ENCODE data around the gene TNK2. TPM values are rescaled to one million over a fixed set of nuclear protein-coding genes. Genes with fewer than 3 reads are reported as not detected.
A peak's percentile ranks its signal among the peaks of the same experiment; 100 is the strongest.

TNK2 gene
- total and polyA plus RNA-seq, 8 donors, result 21.0 to 91.2 (median 25.0) TPM

DNA sequence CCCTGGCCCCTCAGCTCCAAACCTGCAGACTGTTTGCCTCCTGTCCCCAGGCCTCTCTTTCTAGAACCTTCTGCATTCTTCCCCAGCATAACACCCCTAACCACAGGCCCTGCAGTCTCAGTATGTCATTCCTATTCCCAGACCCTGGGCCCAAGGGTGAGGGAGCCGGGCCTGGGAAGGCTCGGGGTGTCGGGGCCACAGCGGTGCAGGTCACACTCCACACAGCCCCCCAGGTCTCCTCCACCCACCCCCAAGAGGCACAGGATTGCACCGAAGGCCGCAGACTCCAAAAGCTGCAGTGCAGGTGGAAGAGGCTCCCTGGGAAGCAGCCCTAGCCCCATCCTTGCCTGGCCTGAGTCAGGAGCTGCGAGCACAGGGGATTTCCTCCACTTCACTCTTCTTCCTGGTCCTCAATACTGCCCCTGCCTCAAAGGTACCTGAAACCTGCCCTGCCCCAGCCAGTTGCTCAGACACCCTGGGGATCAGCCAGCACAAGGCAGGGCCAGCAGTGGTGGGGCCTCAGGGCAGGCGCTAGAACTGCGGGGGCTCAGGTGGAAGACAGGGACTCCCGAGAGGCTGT lies 31.1 kb downstream of the TNK2 start:
- DNase-seq (no peak), FAIRE-seq (no peak), ATAC-seq (no peak)
- no peaks in the 10 kb centered on the region for H3K9me3 ChIP-seq
- no peaks in the 10 kb centered on the region for H3K27me3 ChIP-seq
- no peaks in the 10 kb centered on the region for H3K4me1 ChIP-seq
- TF ChIP-seq, protein P1, sequence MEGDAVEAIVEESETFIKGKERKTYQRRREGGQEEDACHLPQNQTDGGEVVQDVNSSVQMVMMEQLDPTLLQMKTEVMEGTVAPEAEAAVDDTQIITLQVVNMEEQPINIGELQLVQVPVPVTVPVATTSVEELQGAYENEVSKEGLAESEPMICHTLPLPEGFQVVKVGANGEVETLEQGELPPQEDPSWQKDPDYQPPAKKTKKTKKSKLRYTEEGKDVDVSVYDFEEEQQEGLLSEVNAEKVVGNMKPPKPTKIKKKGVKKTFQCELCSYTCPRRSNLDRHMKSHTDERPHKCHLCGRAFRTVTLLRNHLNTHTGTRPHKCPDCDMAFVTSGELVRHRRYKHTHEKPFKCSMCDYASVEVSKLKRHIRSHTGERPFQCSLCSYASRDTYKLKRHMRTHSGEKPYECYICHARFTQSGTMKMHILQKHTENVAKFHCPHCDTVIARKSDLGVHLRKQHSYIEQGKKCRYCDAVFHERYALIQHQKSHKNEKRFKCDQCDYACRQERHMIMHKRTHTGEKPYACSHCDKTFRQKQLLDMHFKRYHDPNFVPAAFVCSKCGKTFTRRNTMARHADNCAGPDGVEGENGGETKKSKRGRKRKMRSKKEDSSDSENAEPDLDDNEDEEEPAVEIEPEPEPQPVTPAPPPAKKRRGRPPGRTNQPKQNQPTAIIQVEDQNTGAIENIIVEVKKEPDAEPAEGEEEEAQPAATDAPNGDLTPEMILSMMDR (IDR thresholded peaks at IDR 0.05), result no peak
- 92 to 94% methylated on average over 10 of the region's 10 CpGs for WGBS, 2 donors
- intact Hi-C loops (cut with DNase I), result no loop called here
- H3K36me3 ChIP-seq, result no peaks in the 10 kb centered on the region
- no peak overlapping the region for H3K27ac ChIP-seq
- no peak overlapping the region for H3K4me3 ChIP-seq

DNA sequence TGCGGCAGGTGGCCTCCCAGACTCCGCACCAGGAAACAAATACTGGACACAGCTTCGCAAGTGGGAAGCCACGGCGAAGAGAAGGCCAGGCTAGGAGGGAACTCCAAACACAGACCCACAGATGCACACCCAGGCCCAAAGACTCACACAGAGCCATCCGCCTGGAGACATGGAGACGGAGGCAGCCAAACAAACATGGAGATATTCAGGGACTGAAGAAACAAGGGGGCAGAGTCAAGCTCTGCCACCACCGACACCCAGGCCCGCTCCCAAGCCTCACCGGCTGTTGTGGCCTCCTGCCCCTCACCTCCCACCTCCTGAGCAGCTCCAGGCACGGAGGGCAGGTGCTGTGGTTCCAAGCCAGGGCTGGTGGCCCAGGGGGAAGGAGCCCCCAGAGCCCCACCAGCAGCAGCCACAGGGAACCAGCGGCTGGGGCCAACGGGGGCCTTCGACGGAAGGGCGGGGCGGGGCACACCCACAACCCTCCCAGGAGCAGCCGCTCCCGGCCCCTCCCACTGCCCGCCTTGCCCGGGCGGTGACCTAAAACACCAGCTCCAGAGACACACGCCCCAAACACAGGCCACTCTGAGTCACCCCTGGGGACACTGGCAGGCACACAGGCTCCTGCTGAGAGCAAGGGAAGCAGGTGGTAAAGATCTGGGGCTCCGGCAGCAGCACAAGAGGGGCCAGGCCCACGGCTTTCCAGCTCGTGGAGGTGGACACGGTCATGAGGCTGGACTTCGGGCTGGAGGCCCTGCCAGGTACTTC lies 31.9 kb downstream of the TNK2 start:
- no peaks in the 10 kb centered on the region for H3K4me1 ChIP-seq
- no peak overlapping the region for H3K27ac ChIP-seq
- FAIRE-seq, result no peak
- H3K36me3 ChIP-seq, result no peaks in the 10 kb centered on the region
- ATAC-seq, result peak in 2 of 4 donors; percentile 54 to 72
- TF ChIP-seq, protein P1 (IDR thresholded peaks at IDR 0.05), result no peak
- H3K9me3 ChIP-seq, result no peaks in the 10 kb centered on the region
- DNase-seq, result peak in 1 of 6 donors; percentile 17
- H3K27me3 ChIP-seq, result no peaks in the 10 kb centered on the region
- 88 to 93% methylated on average over 27 to 28 of the region's 28 CpGs for whole genome bisulfite sequencing, 2 donors
- intact Hi-C loops (cut with DNase I), result no loop called here
- H3K4me3 ChIP-seq, result no peak overlapping the region

DNA sequence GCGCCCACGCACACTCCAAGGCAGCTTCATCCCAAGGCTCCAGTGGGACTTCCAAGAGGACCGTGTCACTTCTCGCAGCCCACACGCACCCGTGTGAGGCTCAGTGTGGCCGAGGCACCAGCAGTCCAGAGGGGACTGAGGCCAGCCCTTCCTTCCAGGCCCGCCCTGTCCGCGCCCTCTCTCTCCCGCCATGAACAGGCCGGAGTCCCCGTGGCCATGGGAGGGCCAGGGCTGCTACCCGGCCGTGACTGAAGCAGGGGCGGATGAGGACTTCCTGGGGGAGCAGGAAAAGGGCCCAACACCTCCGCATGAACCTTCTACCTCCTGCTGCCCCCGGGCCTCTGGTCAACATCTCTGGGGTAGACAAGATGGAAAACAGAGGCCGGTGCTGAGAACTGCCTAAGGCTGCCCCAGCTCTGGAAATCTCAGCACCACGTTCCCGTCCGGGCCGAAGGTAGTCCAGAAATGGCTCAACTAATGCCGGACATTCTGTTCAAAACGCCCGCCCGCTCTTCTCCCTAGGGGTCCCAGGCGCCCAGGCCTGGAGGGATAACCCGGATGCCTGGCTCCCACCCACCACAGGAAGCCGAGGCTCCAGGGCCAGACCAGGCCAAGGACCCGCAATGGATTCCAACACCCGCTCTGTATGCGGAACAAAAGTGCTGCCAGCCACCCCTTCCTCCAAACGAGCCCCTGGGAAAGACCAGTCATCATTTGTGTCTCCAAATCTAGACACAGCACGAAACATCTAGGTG lies 32.7 kb downstream of the TNK2 start:
- ATAC-seq (no peak), DNase-seq (no peak), FAIRE-seq (no peak)
- no peaks in the 10 kb centered on the region for H3K9me3 ChIP-seq
- TF ChIP-seq, protein P1 (IDR thresholded peaks at IDR 0.05), result no peak
- H3K4me3 ChIP-seq, result no peak overlapping the region
- no peak overlapping the region for H3K27ac ChIP-seq
- H3K4me1 ChIP-seq, result no peaks in the 10 kb centered on the region
- intact Hi-C loops (cut with DNase I), result no loop called here
- no peaks in the 10 kb centered on the region for H3K36me3 ChIP-seq
- WGBS, 2 donors, result 91 to 93% methylated on average over 35 of the region's 35 CpGs
- H3K27me3 ChIP-seq, result no peaks in the 10 kb centered on the region

DNA sequence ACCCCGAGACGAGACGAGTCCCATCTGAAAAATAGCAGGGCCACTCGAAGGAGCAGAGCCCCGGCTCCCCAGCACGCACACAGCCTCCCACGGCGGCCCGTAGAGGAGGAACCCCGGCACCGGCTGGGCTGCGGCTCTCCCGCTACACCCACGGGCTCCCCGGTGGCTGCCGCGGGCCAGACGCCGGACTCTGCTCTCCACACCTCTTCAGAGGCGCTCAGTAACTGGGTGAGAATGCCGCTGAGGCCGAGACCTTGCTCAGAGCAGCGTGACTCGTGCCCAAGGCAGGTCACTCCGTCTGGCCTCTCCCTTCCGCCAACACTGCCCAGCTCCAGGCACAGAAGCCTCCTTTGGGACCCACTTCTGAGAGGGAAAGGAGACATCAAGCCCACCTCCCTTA lies 34.4 kb downstream of the TNK2 start:
- Histone ChIP-seq H3K4me3 (no peak overlapping the region), H3K36me3 (no peaks in the 10 kb centered on the region), H3K27me3 (no peaks in the 10 kb centered on the region), H3K4me1 (no peaks in the 10 kb centered on the region), H3K9me3 (no peaks in the 10 kb centered on the region), H3K27ac (no peak overlapping the region)
- TF ChIP-seq, protein P1 (IDR thresholded peaks at IDR 0.05), result no peak
- WGBS, 2 donors, result 88 to 91% methylated on average over 23 to 26 of the region's 26 CpGs
- DNase-seq, result no peak
- FAIRE-seq, result no peak
- ATAC-seq, result peak in 2 of 4 donors; percentile 8 to 24
- intact Hi-C loops (cut with DNase I), result no loop called here

Data from pancreas (tissue), 10 donors.